ENCODE measurements around the gene FGD5.

FGD5 gene

DNA sequence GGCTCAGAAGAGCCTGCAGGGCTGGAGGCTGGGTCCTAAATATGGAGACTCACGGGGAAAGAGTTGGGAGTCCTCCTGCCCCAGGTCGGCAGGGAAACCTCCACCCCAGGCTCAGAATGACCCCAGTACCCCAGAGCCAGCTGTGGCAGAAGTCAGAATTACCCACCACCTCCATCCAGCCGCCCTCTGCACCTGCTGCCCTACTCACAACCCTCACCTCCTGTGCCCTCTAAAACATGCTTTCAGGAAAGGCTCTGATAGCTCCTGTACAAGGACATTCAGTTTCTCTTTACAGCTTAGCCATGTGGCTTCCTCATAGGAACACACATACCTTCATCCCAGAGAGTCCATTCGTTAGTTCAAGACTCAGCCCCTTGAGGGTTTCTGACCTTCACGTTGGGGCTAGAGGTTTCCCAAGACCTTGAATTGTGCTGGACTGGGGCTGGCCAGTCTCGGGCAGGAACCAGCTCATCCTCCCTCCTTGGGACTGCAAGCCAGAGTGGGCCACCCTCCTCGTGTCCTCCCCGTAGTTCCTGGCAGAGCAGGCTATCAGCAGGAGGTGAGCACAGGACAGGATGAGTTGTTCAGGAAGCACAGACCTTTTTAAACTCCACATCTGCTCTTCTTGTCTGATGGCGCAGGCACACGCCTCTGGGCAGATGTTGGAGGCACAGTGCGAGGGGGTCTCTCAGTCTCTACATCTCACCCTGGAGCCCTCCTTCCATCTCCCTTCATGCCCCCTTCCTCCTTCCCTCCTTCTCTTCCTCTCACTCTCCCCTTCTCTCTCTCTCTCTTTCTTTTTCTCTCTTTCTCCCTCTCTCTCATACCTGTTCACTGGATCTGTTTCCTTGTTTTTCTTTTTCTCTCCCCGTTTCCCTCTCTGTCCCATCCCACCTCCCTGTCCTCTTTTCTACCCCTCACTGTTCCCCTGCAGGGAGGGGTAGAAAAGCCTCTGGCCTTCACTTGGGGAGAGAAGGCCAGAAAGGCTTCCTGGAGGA lies 72.7 kb downstream of the FGD5 start:
- Histone ChIP-seq H3K27me3 (replicated peaks; ENCODE audit: insufficient read depth, low read length) (peaks cover 7% of the 10 kb centered on the region; the same call in 1 of the 2 replicates), H3K36me3 (replicated peaks; ENCODE audit: insufficient read depth, low read length) (no peaks in the 10 kb centered on the region), H4K20me1 (ENCODE audit: insufficient read depth, low read length) (no peaks in the 10 kb centered on the region), H3K9me2 (replicated peaks; ENCODE audit: insufficient read depth, low read length) (no peaks in the 10 kb centered on the region), H2AFZ (ENCODE audit: low read length) (0 out of 2 replicates have a peak overlapping the region, but pooled peaks have one; percentile 36), H3K27ac (ENCODE audit: low read length) (no peak overlapping the region), H3K9ac (ENCODE audit: low read length) (no peak overlapping the region), H3K4me1 (ENCODE audit: low read length) (no peaks in the 10 kb centered on the region), H3F3A (ENCODE audit: insufficient read depth, low read length) (no peaks in the 10 kb centered on the region), H3K4me3 (ENCODE audit: low read length) (no peak overlapping the region), H3K4me2 (ENCODE audit: low read depth, low read length) (no peak overlapping the region), H3K9me3 (replicated peaks; ENCODE audit: insufficient read depth, low read length) (no peaks in the 10 kb centered on the region), H3K79me2 (ENCODE audit: low read length) (no peaks in the 10 kb centered on the region)
- TF ChIP-seq EZH2phosphoT487 (IDR thresholded peaks at IDR 0.05; ENCODE audit: low read length) (no peak), EZH2 (optimal IDR thresholded peaks at IDR 0.05; ENCODE audit: low read depth, low read length) (no peak)
- TF ChIP-seq, protein P1, sequence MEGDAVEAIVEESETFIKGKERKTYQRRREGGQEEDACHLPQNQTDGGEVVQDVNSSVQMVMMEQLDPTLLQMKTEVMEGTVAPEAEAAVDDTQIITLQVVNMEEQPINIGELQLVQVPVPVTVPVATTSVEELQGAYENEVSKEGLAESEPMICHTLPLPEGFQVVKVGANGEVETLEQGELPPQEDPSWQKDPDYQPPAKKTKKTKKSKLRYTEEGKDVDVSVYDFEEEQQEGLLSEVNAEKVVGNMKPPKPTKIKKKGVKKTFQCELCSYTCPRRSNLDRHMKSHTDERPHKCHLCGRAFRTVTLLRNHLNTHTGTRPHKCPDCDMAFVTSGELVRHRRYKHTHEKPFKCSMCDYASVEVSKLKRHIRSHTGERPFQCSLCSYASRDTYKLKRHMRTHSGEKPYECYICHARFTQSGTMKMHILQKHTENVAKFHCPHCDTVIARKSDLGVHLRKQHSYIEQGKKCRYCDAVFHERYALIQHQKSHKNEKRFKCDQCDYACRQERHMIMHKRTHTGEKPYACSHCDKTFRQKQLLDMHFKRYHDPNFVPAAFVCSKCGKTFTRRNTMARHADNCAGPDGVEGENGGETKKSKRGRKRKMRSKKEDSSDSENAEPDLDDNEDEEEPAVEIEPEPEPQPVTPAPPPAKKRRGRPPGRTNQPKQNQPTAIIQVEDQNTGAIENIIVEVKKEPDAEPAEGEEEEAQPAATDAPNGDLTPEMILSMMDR (IDR thresholded peaks at IDR 0.05; ENCODE audit: low read length) = no peak
- no peak for DNase-seq

DNA sequence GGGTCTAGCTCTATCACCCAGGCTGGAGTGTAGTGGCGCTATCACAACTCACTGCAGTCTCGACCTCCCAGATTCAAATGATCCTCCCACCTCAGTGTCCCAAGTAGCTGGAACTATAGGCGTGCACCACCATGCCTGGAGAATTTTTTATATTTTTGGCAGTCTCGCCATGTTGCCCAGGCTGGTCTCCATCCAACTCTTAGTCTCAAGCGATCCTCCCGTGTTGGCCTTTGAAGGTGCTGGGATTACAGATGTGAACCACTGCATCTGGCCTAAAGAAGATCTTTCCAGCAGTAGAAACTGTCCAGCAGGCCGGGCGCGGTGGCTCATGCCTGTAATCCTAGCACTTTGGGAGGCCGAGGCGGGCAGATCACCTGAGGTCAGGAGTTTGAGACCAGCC lies 73.5 kb downstream of the FGD5 start:
- Histone ChIP-seq H3K36me3 (replicated peaks; ENCODE audit: insufficient read depth, low read length) (no peaks in the 10 kb centered on the region), H3K9me2 (replicated peaks; ENCODE audit: insufficient read depth, low read length) (no peaks in the 10 kb centered on the region), H3K4me2 (ENCODE audit: low read depth, low read length) (no peak overlapping the region), H3K9me3 (replicated peaks; ENCODE audit: insufficient read depth, low read length) (no peaks in the 10 kb centered on the region), H4K20me1 (ENCODE audit: insufficient read depth, low read length) (no peaks in the 10 kb centered on the region), H2AFZ (ENCODE audit: low read length) (no peak overlapping the region), H3K27me3 (replicated peaks; ENCODE audit: insufficient read depth, low read length) (peaks cover 7% of the 10 kb centered on the region), H3K9ac (ENCODE audit: low read length) (no peak overlapping the region), H3K4me3 (ENCODE audit: low read length) (no peak overlapping the region), H3K4me1 (ENCODE audit: low read length) (no peaks in the 10 kb centered on the region), H3F3A (ENCODE audit: insufficient read depth, low read length) (no peaks in the 10 kb centered on the region), H3K27ac (ENCODE audit: low read length) (no peak overlapping the region), H3K79me2 (ENCODE audit: low read length) (no peaks in the 10 kb centered on the region)
- no peak for DNase-seq
- no peak for TF ChIP-seq EZH2 (optimal IDR thresholded peaks at IDR 0.05; ENCODE audit: low read depth, low read length)
- TF ChIP-seq EZH2phosphoT487 (IDR thresholded peaks at IDR 0.05; ENCODE audit: low read length) = no peak
- TF ChIP-seq, protein P1 (IDR thresholded peaks at IDR 0.05; ENCODE audit: low read length) = no peak

DNA sequence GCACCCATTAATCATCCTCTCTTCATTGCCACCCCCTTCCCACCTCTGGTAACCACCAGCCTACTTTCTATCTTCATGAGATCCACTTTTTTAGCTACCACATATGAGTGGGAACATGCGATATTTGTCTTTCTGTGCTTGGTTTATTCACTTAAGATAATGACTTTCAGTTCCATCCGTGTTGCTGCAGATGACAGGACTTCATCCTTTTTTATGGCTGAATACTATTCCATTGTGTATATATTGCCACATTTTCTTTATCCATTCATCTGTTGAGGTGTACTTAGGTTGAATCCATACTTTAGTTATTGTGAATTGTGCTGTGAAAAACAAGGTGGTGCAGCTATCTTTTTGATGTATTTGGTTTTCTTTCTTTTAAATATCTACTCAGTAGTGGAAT lies 75.3 kb downstream of the FGD5 start:
- H3K4me2 ChIP-seq (ENCODE audit: low read depth, low read length) = no peak overlapping the region
- no peaks in the 10 kb centered on the region for H4K20me1 ChIP-seq (ENCODE audit: insufficient read depth, low read length)
- no peaks in the 10 kb centered on the region for H3K79me2 ChIP-seq (ENCODE audit: low read length)
- H3K36me3 ChIP-seq (replicated peaks; ENCODE audit: insufficient read depth, low read length) = no peaks in the 10 kb centered on the region
- H3K9ac ChIP-seq (ENCODE audit: low read length) = no peak overlapping the region
- H3K4me1 ChIP-seq (ENCODE audit: low read length) = no peaks in the 10 kb centered on the region
- H2AFZ ChIP-seq (ENCODE audit: low read length) = no peak overlapping the region
- H3K4me3 ChIP-seq (ENCODE audit: low read length) = no peak overlapping the region
- H3K27me3 ChIP-seq (replicated peaks; ENCODE audit: insufficient read depth, low read length) = peaks cover 7% of the 10 kb centered on the region
- H3K27ac ChIP-seq (ENCODE audit: low read length) = no peak overlapping the region
- H3K9me2 ChIP-seq (replicated peaks; ENCODE audit: insufficient read depth, low read length) = no peaks in the 10 kb centered on the region
- no peak for TF ChIP-seq EZH2 (optimal IDR thresholded peaks at IDR 0.05; ENCODE audit: low read depth, low read length)
- no peak for TF ChIP-seq EZH2phosphoT487 (IDR thresholded peaks at IDR 0.05; ENCODE audit: low read length)
- TF ChIP-seq, protein P1 (IDR thresholded peaks at IDR 0.05; ENCODE audit: low read length) = no peak
- H3K9me3 ChIP-seq (replicated peaks; ENCODE audit: insufficient read depth, low read length) = no peaks in the 10 kb centered on the region
- H3F3A ChIP-seq (ENCODE audit: insufficient read depth, low read length) = no peaks in the 10 kb centered on the region
- no peak for DNase-seq
